GM23248 (cell line): ENCODE measurements around the gene GPR75.

Experiments used
- EZH2 ChIP-seq: fragments of 200-600 bp; sonication (generic); IDR thresholded peaks from 2 replicates; pipeline ENCODE4 v1.6.1; 2018; ENCODE audit warnings: antibody characterized with exemption, mild to moderate bottlenecking; ENCODE audit not compliant: insufficient read depth, poor library complexity, severe bottlenecking
- EZH2phosphoT487 ChIP-seq: fragments of 200-600 bp; sonication (generic); IDR thresholded peaks from 2 replicates; pipeline ENCODE4 v1.6.1; 2018; ENCODE audit warnings: antibody characterized with exemption, moderate library complexity, mild to moderate bottlenecking, low read depth; ENCODE audit not compliant: insufficient read depth

- TF ChIP-seq EZH2: no peak
- no peak for TF ChIP-seq EZH2phosphoT487
These were observed 33.7 kb downstream of the GPR75 start for GRCh38 chr2:53826030-53826410.
